Measurements from ENCODE around the gene GNPDA1. TPM values are rescaled to one million over a fixed set of nuclear protein-coding genes. Genes with fewer than 3 reads are reported as not detected.

Gene GNPDA1
- total and polyA plus RNA-seq, 8 donors: 4.1 to 15.5 (median 8.4) TPM

GRCh38 chr5:141994511-141995136, 18.2 kb downstream of the GNPDA1 start:
- H3K9me3 ChIP-seq: no peaks in the 10 kb centered on the region
- H3K27ac ChIP-seq: no peak overlapping the region
- FAIRE-seq (no peak), DNase-seq (no peak), ATAC-seq (no peak)
- no peak for TF ChIP-seq CTCF (IDR thresholded peaks at IDR 0.05)
- peaks cover 0 to 4% (median 0%) of the 10 kb centered on the region in 3 donors for H3K36me3 ChIP-seq
- 61 to 64% methylated on average over 4 of the region's 4 CpGs for WGBS, 2 donors
- intact Hi-C loops (cut with DNase I): loop anchor here in 1 of 3 donors (10.0 kb wide), 1 partner anchor 140 kb away; no protein-coding TSS in a partner anchor
- H3K27me3 ChIP-seq: no peaks in the 10 kb centered on the region
- H3K4me3 ChIP-seq: no peak overlapping the region
- H3K4me1 ChIP-seq: no peaks in the 10 kb centered on the region

- peaks cover 0 to 8% (median 0%) of the 10 kb centered on the region in 3 donors for H3K36me3 ChIP-seq
- no peak overlapping the region for H3K27ac ChIP-seq
- peak; percentile 82 to 91 (median 90) for ATAC-seq
- no peaks in the 10 kb centered on the region for H3K4me1 ChIP-seq
- WGBS, 2 donors: 1 to 2% methylated on average over 2 of the region's 2 CpGs
- peak; percentile 58 to 72 (median 68) for TF ChIP-seq CTCF (IDR thresholded peaks at IDR 0.05)
- intact Hi-C loops (cut with DNase I): loop anchor here in 1 of 3 donors (10.0 kb wide), 1 partner anchor 142 kb away; no protein-coding TSS in a partner anchor
- no peaks in the 10 kb centered on the region for H3K9me3 ChIP-seq
- DNase-seq: peak in 5 of 6 donors; percentile 50 to 81 (median 66)
- no peak overlapping the region for H3K4me3 ChIP-seq
- H3K27me3 ChIP-seq: no peaks in the 10 kb centered on the region
- peak; percentile 91 for FAIRE-seq
Observed at GRCh38 chr5:141992349-141992963, 20.4 kb downstream of the GNPDA1 start.

- H3K4me1 ChIP-seq: no peaks in the 10 kb centered on the region
- no peak overlapping the region for H3K27ac ChIP-seq
- 0% methylated on average over 1 of the region's 1 CpG for WGBS, 2 donors
- peaks cover 0 to 14% (median 10%) of the 10 kb centered on the region in 3 donors for H3K36me3 ChIP-seq
- ATAC-seq (no peak), FAIRE-seq (no peak), DNase-seq (no peak)
- TF ChIP-seq CTCF (IDR thresholded peaks at IDR 0.05): no peak
- intact Hi-C loops (cut with DNase I): loop anchor here in 1 of 3 donors (10.0 kb wide), 1 partner anchor 145 kb away; no protein-coding TSS in a partner anchor
- no peak overlapping the region for H3K4me3 ChIP-seq
- no peaks in the 10 kb centered on the region for H3K27me3 ChIP-seq
- H3K9me3 ChIP-seq: no peaks in the 10 kb centered on the region
Observed at GRCh38 chr5:141989720-141990119, 23.1 kb downstream of the GNPDA1 start.

- H3K36me3 ChIP-seq: peaks cover 0 to 31% (median 26%) of the 10 kb centered on the region in 3 donors
- FAIRE-seq: no peak
Observed at GRCh38 chr5:141986072-141986471, 26.8 kb downstream of the GNPDA1 start.

More at GRCh38 chr5:141986072-141986471, 26.8 kb downstream of the GNPDA1 start:
- H3K4me3 ChIP-seq: no peak overlapping the region
- H3K27me3 ChIP-seq: no peaks in the 10 kb centered on the region
- no peak for DNase-seq
- no peaks in the 10 kb centered on the region for H3K9me3 ChIP-seq
- no peaks in the 10 kb centered on the region for H3K4me1 ChIP-seq
- TF ChIP-seq CTCF (IDR thresholded peaks at IDR 0.05): no peak
- intact Hi-C loops (cut with DNase I): no loop called here
- no peak for ATAC-seq
- no peak overlapping the region for H3K27ac ChIP-seq

Measured in pancreas (tissue), 10 donors.